Aorta (tissue), 5 donors: ENCODE measurements around the gene KLHL29. TPM values are rescaled to one million over a fixed set of nuclear protein-coding genes. Genes with fewer than 3 reads are reported as not detected.

ENCODE experiments used
- ATAC-seq: fragments of 200-7000 bp; cut with Tn5 transposase; one replicate; pipeline ENCODE4 v1.9.1; 2022; ENCODE audit warnings: moderate library complexity; ENCODE audit not compliant: low FRiP score
- DNase-seq, 2 donors: peaks; one replicate each; pipeline ENCODE4 v3.0.0-alpha.2; 2020
- H3K27ac ChIP-seq, 2 donors: one replicate each; pipeline ENCODE4 v1.5.1; 2013; ENCODE audit warnings: low read length in 2 of 2, mild to moderate bottlenecking in 2 of 2, moderate library complexity in 2 of 2, control low read depth in 1 of 2, inconsistent platforms in 1 of 2, low read depth in 1 of 2
- H3K27me3 ChIP-seq, 2 donors: one replicate each; pipeline ENCODE4 v1.6.1; 2013; ENCODE audit warnings: control low read depth in 1 of 2, low read length in 1 of 2, mild to moderate bottlenecking in 1 of 2, moderate library complexity in 1 of 2; ENCODE audit not compliant: insufficient read depth in 2 of 2, control insufficient read depth in 1 of 2
- H3K36me3 ChIP-seq, 2 donors: one replicate each; pipeline ENCODE4 v1.6.1; 2013; ENCODE audit warnings: control low read depth in 1 of 2, low read length in 1 of 2, mild to moderate bottlenecking in 1 of 2; ENCODE audit not compliant: insufficient read depth in 2 of 2, control insufficient read depth in 1 of 2
- H3K4me1 ChIP-seq, 2 donors: one replicate each; pipeline ENCODE4 v1.6.1; 2013; ENCODE audit warnings: low read length in 2 of 2, control low read depth in 1 of 2, mild to moderate bottlenecking in 1 of 2, moderate library complexity in 1 of 2; ENCODE audit not compliant: insufficient read depth in 2 of 2, control insufficient read depth in 1 of 2
- H3K4me3 ChIP-seq, 2 donors: one replicate each; pipeline ENCODE4 v1.5.1; 2013; ENCODE audit warnings: low read length in 2 of 2, control low read depth in 1 of 2, mild to moderate bottlenecking in 1 of 2
- H3K9me3 ChIP-seq: one replicate; pipeline ENCODE4 v1.6.1; 2013; ENCODE audit warnings: mild to moderate bottlenecking, low read length; ENCODE audit not compliant: control insufficient read depth
- WGBS, 2 donors: extraction: QIAGEN DNeasy Blood & Tissue Kit; methylation state at CpG; one replicate each; pipeline ENCODE4 v1.1.7; 2013; 5-methylcytosine and 5-hydroxymethylcytosine counted together
- intact Hi-C, 2 donors: fragments of 100-400 bp; cut with DNase I; formaldehyde crosslinking; loops; one replicate each; pipeline versions ENCODE4 v1.14.2 to v1.15.0; 2022
- polyA plus RNA-seq, 2 donors: library from polyadenylated mRNA; stranded (reverse); fragments of 200-250 nt; gene quantifications; one replicate each; pipeline ENCODE4 v1.2.3, GENCODE V29; 2013
- total RNA-seq, 2 donors: library from RNA; stranded (reverse); fragmentation: NEBNext Ultra II Directional; extraction: Animal tissue kit (Norgen Biotek cat#: 25700); gene quantifications; one replicate each; pipeline ENCODE4 v1.2.1, GENCODE V29; 2021
- donor health status: healthy with polysubstance abuse.
- donor health status: Bipolar disorder and iron deficiency.
- donor health status: DM: no; HTN: no; CAD: no.
- donor health status: DM: no; HTN: no; CAD: no.
- donor health status: DM: yes; HTN: yes; CAD: no.

KLHL29 gene
- total and polyA plus RNA-seq, 4 donors = 0.75 to 13.4 (median 8.1) TPM

- Histone ChIP-seq H3K27me3 (no peaks in the 10 kb centered on the region), H3K4me1 (no peaks in the 10 kb centered on the region), H3K4me3 (no peak overlapping the region), H3K9me3 (no peaks in the 10 kb centered on the region), H3K27ac (no peak overlapping the region), H3K36me3 (peaks cover 0 to 6% of the 10 kb centered on the region in 2 donors)
- intact Hi-C loops = no loop called here
- DNase-seq (peak in 1 of 2 donors; percentile 36), ATAC-seq (no peak)
- WGBS, 2 donors = 90 to 93% methylated on average over 18 of the region's 18 CpGs
Measured at GRCh38 chr2:23705771-23706612, 321.0 kb downstream of the KLHL29 start.

- H3K27me3 ChIP-seq = no peaks in the 10 kb centered on the region
- no peak overlapping the region for H3K27ac ChIP-seq
- no peak for ATAC-seq
- H3K36me3 ChIP-seq = peaks cover 0 to 6% of the 10 kb centered on the region in 2 donors
- H3K4me3 ChIP-seq = no peak overlapping the region
- H3K9me3 ChIP-seq = no peaks in the 10 kb centered on the region
- intact Hi-C loops = no loop called here
- no peak for DNase-seq
- WGBS, 2 donors = 96% methylated on average over 18 of the region's 18 CpGs
- H3K4me1 ChIP-seq = no peaks in the 10 kb centered on the region
Measured at GRCh38 chr2:23706613-23707078, 321.7 kb downstream of the KLHL29 start.

GRCh38 chr2:23707096-23707495, 322.1 kb downstream of the KLHL29 start:
- ATAC-seq = no peak
- WGBS, 2 donors = 69 to 73% methylated on average over 9 of the region's 9 CpGs
- Histone ChIP-seq H3K4me3 (no peak overlapping the region), H3K27ac (no peak overlapping the region), H3K4me1 (no peaks in the 10 kb centered on the region), H3K27me3 (no peaks in the 10 kb centered on the region), H3K36me3 (peaks cover 0 to 6% of the 10 kb centered on the region in 2 donors), H3K9me3 (no peaks in the 10 kb centered on the region)
- intact Hi-C loops = no loop called here
- no peak for DNase-seq

GRCh38 chr2:23708771-23709170, 323.8 kb downstream of the KLHL29 start:
- DNase-seq (no peak), ATAC-seq (no peak)
- Histone ChIP-seq H3K27me3 (no peaks in the 10 kb centered on the region), H3K4me3 (no peak overlapping the region), H3K9me3 (no peaks in the 10 kb centered on the region), H3K4me1 (peaks cover 0 to 2% of the 10 kb centered on the region in 2 donors), H3K36me3 (peaks cover 0 to 2% of the 10 kb centered on the region in 2 donors), H3K27ac (no peak overlapping the region)
- intact Hi-C loops = no loop called here
- 89 to 98% methylated on average over 6 of the region's 6 CpGs for WGBS, 2 donors

- Histone ChIP-seq H3K4me1 (peaks cover 0 to 2% of the 10 kb centered on the region in 2 donors), H3K36me3 (peaks cover 0 to 2% of the 10 kb centered on the region in 2 donors), H3K27ac (no peak overlapping the region), H3K27me3 (no peaks in the 10 kb centered on the region), H3K4me3 (no peak overlapping the region), H3K9me3 (no peaks in the 10 kb centered on the region)
- intact Hi-C loops = no loop called here
- WGBS, 2 donors = 96 to 98% methylated on average over 8 of the region's 8 CpGs
- peak in 1 of 2 donors; percentile 32 for DNase-seq
- no peak for ATAC-seq
Measured at GRCh38 chr2:23709311-23709710, 324.3 kb downstream of the KLHL29 start.

- Histone ChIP-seq H3K4me3 (no peak overlapping the region), H3K27me3 (no peaks in the 10 kb centered on the region), H3K27ac (no peak overlapping the region), H3K4me1 (peaks cover 0 to 2% of the 10 kb centered on the region in 2 donors), H3K9me3 (no peaks in the 10 kb centered on the region), H3K36me3 (no peaks in the 10 kb centered on the region)
- WGBS, 2 donors = 74 to 77% methylated on average over 7 of the region's 7 CpGs
- intact Hi-C loops = no loop called here
- ATAC-seq (no peak), DNase-seq (peak in 1 of 2 donors; percentile 33)
Measured at GRCh38 chr2:23711979-23712755, 327.2 kb downstream of the KLHL29 start.

GRCh38 chr2:23712756-23713151, 327.8 kb downstream of the KLHL29 start:
- no peaks in the 10 kb centered on the region for H3K36me3 ChIP-seq
- no peak overlapping the region for H3K27ac ChIP-seq
- DNase-seq (peak in 1 of 2 donors; percentile 23), ATAC-seq (no peak)
- intact Hi-C loops = no loop called here
- no peak overlapping the region for H3K4me3 ChIP-seq
- H3K4me1 ChIP-seq = peaks cover 0 to 2% of the 10 kb centered on the region in 2 donors
- H3K9me3 ChIP-seq = no peaks in the 10 kb centered on the region
- 71% methylated on average over 2 of the region's 2 CpGs for WGBS, 2 donors
- no peaks in the 10 kb centered on the region for H3K27me3 ChIP-seq

- Histone ChIP-seq H3K4me1 (peaks cover 0 to 2% of the 10 kb centered on the region in 2 donors), H3K36me3 (no peaks in the 10 kb centered on the region), H3K27me3 (no peaks in the 10 kb centered on the region), H3K4me3 (no peak overlapping the region), H3K27ac (no peak overlapping the region), H3K9me3 (no peaks in the 10 kb centered on the region)
- no peak for ATAC-seq
- no peak for DNase-seq
- intact Hi-C loops = no loop called here
- 87 to 89% methylated on average over 5 of the region's 5 CpGs for WGBS, 2 donors
Measured at GRCh38 chr2:23713351-23713750, 328.4 kb downstream of the KLHL29 start.
